ENCODE data around the gene LRRC52. TPM values are rescaled to one million over a fixed set of nuclear protein-coding genes. Genes with fewer than 3 reads are reported as not detected.

LRRC52 gene
- total RNA-seq = not detected

DNA sequence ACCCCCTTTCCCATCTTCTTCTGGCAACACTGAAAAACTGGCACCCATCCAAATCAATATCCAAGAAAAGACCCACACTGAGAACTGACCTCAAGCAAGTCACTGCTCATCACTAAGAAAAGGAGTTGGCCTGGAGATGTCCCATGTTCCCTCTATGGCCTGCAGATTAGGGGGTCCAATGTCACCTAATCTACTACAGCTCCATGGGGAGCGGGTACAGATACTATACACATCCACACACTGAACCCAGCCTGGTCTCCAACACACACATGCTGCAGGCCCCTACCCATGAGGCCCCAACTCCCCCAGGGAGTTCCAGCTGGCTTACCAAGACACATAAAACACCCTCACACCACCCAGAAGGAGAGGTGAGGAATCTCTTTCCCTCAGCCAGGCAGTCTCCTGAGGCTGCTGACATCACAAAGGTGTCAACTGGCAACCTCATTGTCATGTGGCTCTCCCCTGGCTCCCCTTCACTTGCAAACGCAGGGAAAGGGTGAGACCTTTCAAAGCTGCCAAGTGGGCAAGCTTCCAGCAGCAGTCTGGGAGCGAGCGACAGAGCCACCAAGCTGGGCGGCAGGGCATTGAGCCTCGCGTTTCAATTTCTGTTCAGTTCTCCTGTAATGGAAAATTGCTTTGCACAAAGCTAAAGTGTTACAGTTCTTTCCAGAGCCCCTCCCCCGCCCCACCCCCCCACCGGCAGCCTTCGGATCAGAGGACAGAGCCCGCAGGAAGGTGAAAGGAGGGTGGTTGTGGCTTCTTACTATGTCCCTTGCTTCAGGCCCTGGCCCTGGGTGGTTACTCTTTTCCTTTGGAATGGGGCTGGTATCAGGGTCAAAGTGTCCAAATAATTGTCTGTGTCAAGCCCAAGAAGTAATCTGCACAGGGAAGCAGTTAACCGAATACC lies at the start of gene LRRC52:
Gene LRRC52, plus strand, starts transcription at position 469 of the 907 bp plus-strand sequence. Its CDS starts 297 bp downstream, at position 766.
- DNase-seq (ENCODE audit: low spot score) = peak; percentile 88

DNA sequence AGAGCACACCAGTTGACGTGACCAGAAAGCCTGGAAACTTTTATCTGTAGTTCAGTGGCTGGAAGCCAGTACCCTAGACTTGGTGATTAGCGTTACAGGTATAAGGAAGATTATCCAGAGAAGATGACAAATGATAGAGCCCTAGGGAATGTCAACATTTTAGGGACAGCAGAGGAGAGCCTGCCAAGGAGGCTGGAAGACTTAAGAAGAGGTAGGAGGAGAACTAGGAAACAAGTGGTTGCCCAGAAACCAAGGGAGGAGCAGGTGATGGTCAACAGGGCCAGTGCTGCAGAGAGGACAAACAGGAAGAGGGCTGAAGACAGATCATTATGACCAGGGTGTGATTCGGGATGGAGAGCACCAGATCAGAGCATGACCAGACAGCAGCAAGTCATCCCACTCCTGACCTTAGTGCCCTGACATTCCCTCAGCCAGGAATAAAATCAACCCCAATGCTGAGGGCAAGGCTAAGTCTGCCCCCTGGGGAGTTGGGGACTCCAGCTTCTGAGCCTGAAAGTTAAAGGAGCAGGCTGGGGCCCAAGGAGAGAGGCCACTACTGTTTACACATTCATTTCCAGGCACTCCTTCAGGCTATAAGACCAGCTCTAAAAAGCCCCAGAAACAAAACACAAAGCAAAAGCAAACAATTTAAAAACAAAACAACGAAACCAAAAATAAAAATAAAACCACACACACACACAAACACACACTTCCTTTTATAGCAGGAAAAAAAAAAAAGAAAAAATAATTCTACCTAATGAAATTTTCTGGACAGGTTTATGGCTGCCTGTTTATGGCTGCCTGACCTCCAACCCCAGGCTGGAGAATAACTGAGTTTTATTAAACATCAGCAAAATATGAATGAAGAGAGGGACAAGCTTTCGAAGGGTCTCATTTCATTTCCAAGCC lies 48.6 kb upstream of the LRRC52 start:
- no peak for DNase-seq (ENCODE audit: low spot score)

DNA sequence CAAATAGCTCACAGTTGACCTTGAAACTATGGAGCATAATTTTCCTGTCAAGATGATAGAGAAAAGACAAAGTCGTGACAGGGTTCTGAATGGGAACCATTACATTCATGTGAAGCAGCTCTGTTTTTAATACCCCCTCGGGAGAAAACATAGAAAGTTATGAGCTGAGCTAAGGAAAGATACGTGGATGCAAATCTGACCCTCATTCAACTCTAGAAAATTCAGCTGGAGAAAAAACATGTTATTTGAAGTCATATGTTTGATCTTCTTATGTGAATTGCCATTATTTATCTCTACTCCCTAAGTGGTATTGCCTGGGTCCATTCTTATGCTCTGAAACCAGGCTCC lies 48.0 kb upstream of the LRRC52 start:
- DNase-seq (ENCODE audit: low spot score) = no peak

DNA sequence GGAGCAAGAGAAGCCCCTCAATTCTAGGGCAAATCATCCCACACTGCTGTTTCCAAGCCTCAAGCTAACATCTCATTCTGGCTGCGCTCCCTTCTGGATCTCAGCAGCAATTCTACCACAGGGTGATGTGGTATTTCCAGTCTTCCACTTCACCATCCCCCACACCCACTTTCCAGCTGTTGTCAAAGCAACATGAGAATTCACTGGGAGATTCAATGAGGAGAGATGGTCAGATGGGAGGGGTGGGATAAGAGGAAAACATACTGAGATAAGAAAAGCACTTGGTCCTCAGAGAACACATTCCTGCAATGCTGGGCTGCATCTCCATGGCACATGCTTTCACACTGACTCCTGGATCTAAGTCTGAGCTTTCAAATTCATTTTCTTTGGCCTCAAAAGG lies 47.3 kb upstream of the LRRC52 start:
- no peak for DNase-seq (ENCODE audit: low spot score)

DNA sequence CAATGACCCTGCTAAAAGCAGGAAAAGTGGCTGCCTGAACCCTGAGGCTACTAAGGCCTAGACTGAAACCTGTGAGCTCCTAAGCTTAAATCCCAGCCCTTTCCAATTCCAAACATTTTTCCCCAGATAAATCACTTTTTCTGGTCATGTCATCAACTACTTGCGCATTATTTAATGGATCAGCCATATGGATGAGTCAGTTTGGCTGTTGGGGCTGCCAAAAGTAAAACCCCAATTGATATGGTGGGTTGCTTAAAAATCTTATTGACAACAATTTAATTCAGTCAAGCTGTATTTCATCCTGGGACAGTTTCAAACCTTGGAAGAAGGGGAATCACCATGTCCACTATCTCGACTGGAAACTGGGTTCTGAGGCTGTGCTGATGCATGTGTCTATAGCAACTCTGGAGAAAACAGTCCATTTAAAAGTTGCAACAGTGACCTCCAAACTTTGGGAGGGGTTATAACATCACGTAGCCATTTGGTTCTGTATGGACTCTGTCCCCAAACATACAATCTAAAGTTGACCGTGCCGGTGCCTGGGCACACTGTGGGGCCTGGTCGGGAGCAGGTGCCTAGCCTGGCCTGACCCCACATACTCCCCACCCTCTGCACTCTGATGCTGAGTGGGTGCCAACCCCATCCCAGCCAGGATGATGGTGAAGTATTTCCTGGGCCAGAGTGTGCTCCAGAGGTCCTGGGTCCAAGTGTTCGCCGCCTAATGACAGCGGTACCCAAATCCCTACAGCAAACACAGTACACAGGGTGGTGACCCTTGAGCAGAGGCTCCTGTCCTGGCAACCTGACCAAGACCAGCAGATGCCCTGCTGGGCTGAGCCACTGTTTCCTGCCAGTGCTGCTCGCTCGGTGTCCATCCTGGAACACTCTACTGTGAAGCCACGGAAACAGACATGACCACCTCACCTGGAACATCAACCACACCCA lies 46.5 kb upstream of the LRRC52 start:
- DNase-seq (ENCODE audit: low spot score) = no peak

- DNase-seq (ENCODE audit: low spot score) = no peak
These were observed 42.4 kb upstream of the LRRC52 start for GRCh38 chr1:165501330-165501969.

- no peak for DNase-seq (ENCODE audit: low spot score)
These were observed 41.8 kb upstream of the LRRC52 start for GRCh38 chr1:165501970-165502348.

DNA sequence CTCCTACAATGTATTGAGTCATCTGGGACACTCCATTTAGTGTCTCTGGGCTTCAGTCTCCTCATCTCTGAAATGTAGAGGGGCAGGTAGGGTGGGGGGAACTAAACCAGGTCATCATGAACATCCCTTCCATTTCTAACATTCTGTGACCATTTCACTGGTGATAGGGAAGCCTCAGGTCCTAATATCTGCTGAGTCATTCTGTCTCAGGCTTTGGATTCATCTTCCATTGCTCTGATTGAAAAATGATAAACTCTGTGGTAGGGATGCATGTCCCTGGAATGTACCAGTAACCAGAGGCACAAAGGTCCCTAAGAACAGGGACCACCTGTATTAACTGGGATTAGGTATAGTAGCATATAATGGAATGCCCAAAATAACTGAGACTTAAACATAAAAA lies 36.2 kb upstream of the LRRC52 start:
- DNase-seq (ENCODE audit: low spot score) = no peak

DNA sequence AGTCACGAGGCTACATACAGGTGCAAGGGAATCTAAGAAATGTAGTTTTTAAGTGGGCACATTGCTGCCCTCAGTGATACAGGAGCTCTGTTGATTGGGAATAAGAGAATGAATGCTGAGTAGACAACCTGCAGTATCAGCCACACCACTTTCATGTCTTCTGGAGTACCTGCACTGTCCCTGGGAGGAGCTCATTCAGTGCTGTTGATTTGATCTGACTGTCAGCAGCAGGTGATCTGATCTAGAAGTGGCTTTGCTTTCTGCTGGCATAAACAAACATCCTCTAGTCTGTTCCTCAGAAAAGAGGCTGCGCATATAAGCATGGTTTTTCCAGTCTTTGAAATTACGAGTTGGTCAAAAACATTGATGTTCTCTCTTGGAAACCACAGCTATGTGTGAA lies 35.5 kb upstream of the LRRC52 start:
- DNase-seq (ENCODE audit: low spot score) = no peak

GRCh38 chr1:165512816-165513215 lies 31.0 kb upstream of the LRRC52 start:
- no peak for DNase-seq (ENCODE audit: low spot score)

DNA sequence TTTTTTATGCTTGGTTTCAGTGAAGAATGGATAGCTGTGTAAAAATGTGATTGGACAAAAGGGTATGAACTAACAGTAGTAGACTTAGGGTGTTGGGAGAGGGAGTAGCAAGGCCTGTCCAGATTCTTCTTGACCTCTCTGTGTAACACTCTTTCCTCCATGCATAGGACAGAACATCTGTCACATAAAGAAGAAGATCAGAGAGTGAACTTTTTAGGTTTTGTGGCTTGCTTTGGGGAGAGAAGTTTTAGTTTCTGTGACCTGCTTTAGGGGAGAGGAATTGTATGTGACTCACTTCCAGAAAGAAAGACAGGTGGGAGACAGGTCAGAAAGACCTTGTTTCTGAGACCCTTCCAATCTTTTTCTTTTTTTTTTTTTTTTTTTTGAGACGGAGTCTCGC lies 27.3 kb upstream of the LRRC52 start:
- no peak for DNase-seq (ENCODE audit: low spot score)

GRCh38 chr1:165520646-165521045 lies 23.2 kb upstream of the LRRC52 start:
- DNase-seq (ENCODE audit: low spot score) = no peak

- DNase-seq (ENCODE audit: low spot score) = no peak
These were observed 19.0 kb upstream of the LRRC52 start for GRCh38 chr1:165524639-165525285.

DNA sequence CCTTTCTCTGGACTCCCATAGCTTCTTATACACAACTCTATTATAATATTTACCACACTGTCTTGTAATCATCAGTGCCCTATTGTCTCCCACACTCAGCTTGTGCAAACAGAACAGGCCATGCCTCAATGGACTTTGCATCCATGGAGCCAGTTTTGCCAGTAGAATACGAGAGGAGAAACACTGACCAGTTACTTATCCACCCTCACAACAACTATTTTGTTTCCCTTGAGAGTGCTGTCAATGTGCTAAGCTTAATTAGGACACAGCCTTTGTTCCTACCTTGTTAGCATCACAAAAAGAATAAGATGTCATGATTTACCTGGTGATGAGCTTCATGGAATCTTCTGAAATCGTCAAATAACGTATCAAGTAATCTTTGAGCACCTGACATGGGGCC lies 18.1 kb upstream of the LRRC52 start:
- peak; percentile 62 for DNase-seq (ENCODE audit: low spot score)

GRCh38 chr1:165527251-165528007 lies 16.4 kb upstream of the LRRC52 start:
- DNase-seq (ENCODE audit: low spot score) = no peak

GRCh38 chr1:165531021-165531420 lies 12.8 kb upstream of the LRRC52 start:
- no peak for DNase-seq (ENCODE audit: low spot score)

DNA sequence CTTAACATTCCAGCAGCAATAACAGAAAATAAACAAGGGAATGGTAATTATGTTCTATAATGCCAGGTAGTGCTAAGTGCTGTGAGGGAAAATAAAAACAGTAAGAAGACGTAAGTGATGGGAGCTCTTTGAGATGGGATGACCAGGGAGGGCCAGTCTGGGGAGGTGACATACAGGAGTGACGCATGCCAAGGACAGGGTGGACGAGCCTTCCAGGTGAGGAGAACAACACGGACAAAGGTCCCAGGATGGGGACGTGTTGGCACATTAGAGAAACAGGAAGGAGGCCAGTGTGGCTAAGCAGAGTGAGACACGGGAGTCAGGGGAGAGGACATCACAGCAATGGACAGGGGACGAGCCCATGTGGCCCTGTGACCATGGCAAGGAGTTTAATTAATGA lies 11.7 kb upstream of the LRRC52 start:
- DNase-seq (ENCODE audit: low spot score) = no peak

DNA sequence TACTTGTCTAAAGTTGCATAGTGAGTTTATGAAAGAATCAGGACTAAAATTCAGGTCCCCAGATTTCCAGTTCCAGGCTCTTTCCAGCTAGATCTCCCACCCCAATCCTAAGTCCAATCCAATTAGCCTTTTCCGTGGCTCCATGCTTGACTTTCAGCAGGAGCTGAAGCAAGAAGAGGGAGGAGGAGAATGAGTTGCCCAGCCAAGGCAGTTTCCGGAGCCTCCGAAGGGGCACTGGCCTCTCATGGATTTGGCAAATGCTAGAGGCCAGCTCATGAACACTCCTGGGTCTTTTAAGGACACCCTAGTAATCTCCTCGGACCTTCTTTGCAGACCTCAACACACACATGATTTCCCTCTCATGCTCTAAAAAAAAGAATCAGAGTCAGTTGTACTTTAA lies 10.5 kb upstream of the LRRC52 start:
- no peak for DNase-seq (ENCODE audit: low spot score)

- no peak for DNase-seq (ENCODE audit: low spot score)
These were observed 7.8 kb upstream of the LRRC52 start for GRCh38 chr1:165536016-165536415.

Data from mucosa of gallbladder (tissue), 1 donor.